Effector CD8-positive, alpha-beta T cell (primary cell): ENCODE measurements around the gene CDX4.
"Not testable (repeated sequence)": the region's sequence is repeated elsewhere in the genome, so short reads cannot be mapped to it uniquely, and the experiment has no call there.

Experiments used
- DNase-seq: peaks from one replicate; lab custom pipeline; 2025; lab: John Stamatoyannopoulos, UW
- total RNA-seq, 4 experiments: gene quantifications; one replicate each; lab custom pipeline; 2026; lab: John Stamatoyannopoulos, UW

Gene CDX4, protein sequence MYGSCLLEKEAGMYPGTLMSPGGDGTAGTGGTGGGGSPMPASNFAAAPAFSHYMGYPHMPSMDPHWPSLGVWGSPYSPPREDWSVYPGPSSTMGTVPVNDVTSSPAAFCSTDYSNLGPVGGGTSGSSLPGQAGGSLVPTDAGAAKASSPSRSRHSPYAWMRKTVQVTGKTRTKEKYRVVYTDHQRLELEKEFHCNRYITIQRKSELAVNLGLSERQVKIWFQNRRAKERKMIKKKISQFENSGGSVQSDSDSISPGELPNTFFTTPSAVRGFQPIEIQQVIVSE
- total RNA-seq = 0 reads per million in 4 experiments

DNA sequence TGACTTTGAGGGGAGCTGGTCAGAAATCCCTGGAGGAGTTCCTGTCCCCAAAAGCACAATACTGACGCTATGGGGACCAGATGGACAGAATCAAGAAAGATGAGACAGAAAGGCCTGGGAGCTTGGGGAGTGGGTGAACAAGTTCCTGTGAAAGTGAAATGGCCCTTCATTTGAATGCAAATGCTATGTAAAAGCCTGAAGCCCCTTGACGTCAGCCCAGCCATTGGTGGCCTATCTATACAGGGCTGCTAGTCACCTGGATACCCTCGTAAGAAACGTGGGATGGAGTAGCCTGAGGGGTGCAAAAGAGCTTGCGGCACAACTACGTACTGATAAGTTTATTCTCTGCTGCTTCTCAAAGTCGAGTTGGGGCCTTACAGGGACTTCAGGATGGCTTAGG is at the start of gene CDX4:
Gene CDX4, plus strand, starts transcription at position 223 of the 400 bp plus-strand sequence. CDS start 201 bp downstream, outside the sequence.
- DNase-seq = no peak

DNA sequence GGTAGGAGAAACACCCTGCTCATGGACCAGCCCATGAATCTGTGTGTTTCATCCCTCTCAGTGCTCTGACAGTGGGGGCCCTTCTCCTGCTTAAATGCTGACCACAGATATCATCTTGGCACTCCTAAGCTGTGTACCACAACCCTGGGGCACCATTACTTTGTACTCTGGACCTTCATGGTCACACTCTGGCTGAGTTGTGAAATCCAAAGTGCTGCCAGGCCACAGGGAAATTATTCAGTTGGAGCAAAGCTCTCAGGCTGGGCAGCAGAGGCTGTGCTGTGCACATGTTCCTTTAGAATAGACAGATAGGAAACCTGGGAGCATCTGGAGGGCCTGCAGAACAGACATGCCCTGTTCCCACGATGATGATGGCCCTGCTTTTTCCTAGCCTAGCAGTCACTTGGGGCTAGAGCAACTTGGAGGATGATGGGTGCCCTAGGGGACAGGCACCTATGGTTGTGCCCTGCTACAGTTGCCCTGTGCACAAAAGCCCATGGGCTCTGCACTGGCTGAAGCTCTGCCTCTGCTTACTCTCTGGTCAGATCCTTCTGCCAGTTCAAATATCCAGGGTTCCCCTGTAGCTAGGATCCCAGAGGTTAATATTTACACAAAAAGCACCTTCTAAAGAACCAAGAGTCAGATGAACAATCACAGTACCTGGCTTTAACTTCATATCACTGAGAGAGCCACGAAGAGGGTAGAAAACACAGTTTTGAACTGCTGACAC is 48.5 kb upstream of the CDX4 start:
- no peak for DNase-seq

DNA sequence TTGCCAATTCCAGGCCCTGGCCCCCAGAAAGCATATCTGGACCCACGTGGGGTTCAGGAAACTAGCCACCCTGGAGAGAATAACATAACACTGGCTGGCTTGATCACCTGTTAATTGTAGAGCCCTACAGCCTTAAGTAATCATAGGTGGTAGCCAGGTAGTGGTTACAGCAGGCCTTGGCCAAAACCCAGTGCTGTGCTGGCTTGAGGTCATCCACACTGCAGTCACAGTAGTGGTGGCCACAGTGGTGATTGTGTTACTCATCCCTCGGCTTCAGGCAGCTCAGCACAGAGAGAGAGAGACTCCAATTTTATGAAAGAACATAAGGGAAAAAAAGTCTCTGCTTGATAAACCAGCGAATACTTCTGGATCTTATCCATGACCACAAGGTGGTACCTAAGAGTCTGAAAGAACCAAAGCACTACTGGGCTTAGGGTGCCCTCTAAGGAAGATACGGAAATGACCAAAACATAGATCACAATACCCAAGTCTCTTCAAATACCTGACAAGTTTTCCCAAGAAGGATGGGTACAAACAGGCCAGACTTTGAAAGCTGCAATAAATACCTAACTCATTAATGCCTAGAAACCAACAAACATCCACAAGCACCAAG is 46.6 kb upstream of the CDX4 start:
- no peak for DNase-seq

DNA sequence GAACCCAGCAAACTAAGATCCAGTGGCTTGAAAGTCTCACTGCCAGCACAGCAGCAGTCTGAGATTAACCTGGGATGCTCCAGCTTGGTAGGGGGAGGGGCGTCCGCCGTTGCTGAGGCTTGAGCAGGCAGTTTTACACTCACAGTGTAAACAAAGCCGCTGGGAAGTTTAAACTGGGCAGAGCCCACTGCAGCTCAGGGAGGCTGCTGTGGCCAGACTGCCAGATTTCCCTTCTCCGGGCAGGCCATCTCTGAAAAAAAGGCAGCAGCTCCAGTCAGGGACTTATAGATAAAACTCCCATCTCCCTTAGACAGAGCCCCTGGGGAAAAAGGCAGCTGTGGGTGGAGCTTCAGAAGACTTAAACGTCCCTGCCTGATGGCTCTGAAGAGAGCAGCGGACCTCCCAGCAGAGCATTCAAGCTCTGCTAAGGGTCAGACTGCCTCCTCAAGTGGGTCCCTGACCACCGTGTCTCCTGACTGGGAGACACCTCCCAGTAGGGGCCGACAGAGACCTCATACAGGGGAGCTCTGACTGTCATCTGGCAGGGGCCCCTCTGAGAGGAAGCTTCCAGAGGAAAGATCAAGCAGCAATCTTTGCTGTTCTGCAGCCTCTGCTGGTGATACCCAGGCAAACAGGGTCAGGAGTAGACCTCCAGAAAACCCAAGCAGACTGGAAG is 45.1 kb upstream of the CDX4 start:
- DNase-seq = no peak

DNA sequence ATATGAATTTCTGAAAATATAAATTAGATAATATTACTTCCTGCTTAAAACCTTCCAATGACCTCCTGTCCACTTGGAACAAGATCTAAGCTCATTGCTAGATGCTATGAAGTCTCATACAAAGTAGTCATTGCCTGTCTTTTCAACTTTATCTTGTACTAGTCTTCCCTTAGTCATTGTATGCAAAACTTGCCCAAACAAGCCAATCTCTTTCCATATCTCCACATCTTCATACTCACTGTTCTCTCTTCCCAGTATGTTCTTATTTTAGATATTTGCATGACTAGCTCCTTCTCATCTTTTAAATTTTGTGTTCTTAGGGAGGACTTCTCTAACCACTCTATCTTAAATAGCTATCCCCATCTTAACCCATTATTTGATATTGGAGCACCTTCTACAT is 33.9 kb upstream of the CDX4 start:
- no peak for DNase-seq

DNA sequence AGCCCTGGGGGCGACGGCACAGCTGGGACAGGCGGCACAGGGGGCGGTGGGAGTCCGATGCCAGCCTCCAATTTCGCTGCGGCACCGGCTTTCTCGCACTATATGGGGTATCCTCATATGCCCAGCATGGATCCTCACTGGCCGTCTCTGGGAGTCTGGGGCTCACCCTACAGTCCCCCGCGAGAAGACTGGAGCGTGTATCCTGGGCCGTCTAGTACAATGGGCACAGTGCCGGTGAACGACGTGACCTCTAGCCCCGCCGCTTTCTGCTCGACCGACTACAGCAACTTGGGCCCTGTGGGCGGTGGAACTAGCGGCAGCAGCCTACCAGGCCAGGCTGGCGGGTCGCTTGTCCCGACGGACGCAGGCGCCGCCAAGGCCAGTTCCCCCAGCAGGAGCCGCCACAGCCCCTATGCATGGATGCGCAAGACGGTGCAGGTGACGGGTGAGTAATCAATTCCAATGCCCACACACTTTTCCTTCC is 500 bp downstream of the CDX4 start:
- no peak for DNase-seq

DNA sequence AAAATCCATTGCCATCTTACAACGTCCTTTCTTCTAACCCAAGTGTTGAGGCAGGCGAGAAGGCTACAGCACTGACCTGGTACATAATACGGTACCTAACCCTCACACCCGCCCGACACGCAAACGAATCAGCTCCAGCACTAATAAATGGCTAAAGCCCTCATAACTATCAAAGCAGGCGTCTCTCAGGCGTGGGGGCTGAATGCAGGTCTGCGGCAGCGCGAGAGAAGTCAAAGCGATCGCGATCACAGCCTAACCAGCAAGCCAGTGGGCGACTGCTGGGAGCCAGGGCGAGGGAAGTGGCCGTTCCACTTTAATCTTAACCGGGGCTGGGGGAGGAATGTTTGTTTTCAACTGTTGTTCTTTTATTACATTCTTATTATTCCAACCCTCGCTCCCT is 1.5 kb downstream of the CDX4 start:
- DNase-seq = no peak

DNA sequence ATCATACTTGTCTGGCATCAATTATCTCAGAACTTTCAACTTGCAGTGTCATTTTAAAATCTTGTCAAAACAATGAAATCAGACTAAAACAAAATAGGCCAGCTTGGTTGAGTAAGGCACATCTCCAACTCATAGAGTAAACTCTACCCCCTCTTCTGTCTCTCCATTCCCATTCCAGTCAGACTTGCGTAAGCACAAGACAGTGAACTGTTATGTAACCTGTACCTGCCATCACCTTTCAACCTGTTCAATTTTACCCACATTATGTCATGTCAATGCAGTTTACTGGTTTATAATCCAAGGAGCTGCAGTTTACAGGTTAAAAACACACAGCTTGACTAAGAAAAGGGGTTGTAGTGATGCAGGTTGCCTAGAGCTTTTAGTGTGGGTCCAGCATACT is 8.3 kb downstream of the CDX4 start:
- no peak for DNase-seq

DNA sequence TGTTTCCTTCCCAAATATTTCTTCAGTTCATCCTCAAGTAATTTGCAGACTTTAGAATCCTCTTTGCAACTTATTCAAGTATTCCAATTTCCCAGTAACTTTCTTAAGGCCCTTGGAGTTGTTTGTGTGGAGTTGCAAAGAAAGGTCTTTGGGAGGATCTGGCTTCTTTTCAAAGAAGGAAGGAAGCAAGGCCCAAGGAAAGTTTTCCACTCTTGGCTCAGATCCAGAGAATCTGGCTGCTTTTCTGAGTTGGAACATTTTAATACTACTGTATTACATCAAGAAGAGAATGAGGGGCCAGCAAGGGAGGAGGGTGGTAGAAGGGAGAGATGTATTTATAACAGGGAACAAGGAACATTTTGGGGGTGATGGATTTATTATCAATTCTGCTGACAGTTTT is 10.5 kb downstream of the CDX4 start:
- no peak for DNase-seq

DNA sequence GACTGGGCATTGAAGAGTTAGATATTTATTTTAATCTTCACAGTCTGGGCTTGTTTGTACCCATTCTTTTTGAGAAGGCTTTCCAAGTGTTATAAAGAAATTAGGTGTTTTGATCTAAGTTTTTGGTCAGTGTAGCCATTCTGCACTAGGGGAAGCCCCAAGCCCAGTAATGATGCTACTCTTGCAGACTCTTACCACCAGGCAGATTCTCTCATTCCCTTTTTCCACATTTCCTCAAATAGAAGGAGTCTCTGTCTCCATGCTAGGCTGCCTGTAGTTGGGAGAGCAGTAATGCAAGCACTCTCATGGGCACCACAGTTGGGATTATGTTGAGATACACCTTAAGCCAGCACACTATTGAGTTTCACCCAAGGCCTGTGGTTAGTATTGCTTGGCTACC is 21.5 kb downstream of the CDX4 start:
- DNase-seq = no peak

DNA sequence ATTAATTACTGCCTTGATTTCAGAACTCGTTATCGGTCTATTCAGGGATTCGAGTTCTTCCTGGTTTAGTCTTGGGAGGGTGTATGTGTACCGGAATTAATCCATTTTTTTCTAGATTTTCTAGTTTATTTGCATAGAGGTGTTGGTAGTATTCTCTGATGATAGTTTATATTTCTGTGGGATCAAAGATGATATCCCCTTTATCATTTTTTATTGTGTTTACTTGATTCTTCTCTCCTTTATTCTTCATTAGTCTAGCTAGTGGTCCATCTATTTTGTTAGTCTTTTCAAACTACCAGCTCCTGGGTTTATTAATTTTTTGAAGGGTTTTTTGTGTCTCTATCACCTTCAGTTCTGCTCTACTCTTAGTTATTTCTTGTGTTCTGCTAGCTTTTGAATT is 32.1 kb downstream of the CDX4 start:
- no peak for DNase-seq

DNA sequence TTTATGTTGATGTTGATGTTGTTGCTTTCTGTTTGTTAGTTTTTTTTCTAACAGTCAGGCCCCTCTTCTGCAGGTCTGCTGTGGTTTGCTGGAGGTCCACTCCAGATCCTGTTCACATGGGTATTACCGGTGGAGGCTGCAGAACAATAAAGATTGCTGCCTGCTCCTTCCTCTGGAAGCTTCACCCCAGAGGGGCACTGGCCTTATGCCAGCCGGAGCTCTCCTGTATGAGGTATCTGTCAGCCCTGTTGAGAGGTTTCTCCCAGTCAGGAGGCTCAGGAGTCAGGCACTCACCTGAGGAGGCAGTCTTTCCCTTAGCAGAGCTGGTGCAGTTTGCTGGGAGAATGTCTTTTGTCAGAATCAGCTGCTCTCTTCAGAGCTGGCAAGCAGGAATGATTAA is 34.7 kb downstream of the CDX4 start:
- DNase-seq = no peak

DNA sequence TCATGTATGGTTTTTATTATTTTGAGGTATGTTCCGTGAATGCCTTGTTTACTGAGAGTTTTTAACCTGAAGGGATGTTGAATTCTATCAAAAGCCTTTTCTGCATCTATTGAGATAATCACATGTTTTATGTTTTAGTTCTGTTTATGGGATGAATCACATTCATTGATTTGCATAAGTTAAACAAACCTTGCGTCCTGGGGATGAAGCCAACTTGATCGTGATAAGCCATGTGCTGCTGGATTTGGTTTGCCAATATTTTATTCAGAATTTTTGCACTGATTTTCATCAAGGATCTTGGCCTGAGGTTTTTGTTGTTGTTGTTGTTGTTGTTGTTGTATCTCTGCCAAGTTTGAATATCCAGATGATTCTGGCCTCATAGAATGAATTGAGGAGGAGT is 43.8 kb downstream of the CDX4 start:
- DNase-seq = no peak

DNA sequence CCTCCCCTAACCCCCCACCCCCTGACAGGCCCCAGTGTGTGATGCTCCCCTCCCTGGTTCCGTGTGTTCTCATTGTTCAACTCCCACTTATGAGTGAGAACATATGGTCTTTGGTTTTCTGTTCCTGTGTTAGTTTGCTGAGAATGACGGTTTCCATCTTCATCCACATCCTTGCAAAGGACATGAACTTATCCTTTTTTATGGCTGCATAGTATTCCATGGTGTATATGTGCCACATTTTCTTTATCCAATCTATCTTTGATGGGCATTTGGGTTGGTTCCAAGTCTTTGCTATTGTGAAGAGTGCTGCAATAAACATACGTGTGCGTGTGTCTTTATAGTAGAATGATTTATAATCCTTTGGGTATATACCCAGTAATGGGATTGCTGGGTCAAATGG is 45.3 kb downstream of the CDX4 start:
- DNase-seq = not testable (repeated sequence)
